Measurements from ENCODE around the gene KCNK10. TPM values are rescaled to one million over a fixed set of nuclear protein-coding genes. Genes with fewer than 3 reads are reported as not detected.

KCNK10 gene
- total and polyA plus RNA-seq, 4 donors: 0.01 TPM; not detected in 3

DNA sequence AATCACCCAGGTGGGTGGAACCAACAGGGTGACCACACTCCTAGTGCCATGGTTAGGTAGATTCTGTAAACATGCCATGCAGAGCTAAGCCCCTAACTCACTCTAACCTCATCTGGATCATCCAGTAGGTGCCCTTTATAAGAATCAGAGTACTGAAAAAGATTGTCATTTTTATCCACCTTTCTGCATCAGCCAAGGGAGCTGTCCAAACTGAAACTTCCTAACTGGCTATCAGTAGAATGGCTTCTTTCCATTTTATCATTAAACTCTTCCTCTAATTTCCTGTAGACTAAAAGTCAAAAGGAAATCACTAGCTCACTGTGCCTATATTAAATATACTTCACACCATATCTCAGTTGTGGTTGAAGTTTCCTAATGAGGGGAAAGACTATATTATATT, 6.5 kb downstream of the KCNK10 start:
- no peak overlapping the region for H3K27ac ChIP-seq (ENCODE audit: low read depth in 1 of 2, low read length in 1 of 2)
- ATAC-seq (ENCODE audit: insufficient read depth, low FRiP score): no peak
- no peaks in the 10 kb centered on the region for H3K4me1 ChIP-seq (ENCODE audit: control insufficient read depth in 5 of 5, insufficient read depth in 5 of 5, low read length in 5 of 5)
- TF ChIP-seq, protein P1, sequence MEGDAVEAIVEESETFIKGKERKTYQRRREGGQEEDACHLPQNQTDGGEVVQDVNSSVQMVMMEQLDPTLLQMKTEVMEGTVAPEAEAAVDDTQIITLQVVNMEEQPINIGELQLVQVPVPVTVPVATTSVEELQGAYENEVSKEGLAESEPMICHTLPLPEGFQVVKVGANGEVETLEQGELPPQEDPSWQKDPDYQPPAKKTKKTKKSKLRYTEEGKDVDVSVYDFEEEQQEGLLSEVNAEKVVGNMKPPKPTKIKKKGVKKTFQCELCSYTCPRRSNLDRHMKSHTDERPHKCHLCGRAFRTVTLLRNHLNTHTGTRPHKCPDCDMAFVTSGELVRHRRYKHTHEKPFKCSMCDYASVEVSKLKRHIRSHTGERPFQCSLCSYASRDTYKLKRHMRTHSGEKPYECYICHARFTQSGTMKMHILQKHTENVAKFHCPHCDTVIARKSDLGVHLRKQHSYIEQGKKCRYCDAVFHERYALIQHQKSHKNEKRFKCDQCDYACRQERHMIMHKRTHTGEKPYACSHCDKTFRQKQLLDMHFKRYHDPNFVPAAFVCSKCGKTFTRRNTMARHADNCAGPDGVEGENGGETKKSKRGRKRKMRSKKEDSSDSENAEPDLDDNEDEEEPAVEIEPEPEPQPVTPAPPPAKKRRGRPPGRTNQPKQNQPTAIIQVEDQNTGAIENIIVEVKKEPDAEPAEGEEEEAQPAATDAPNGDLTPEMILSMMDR (IDR thresholded peaks at IDR 0.05; ENCODE audit: control extremely low read depth, extremely low read depth): no peak
- no peaks in the 10 kb centered on the region for H3K36me3 ChIP-seq (ENCODE audit: control insufficient read depth in 4 of 4, insufficient read depth in 4 of 4, low read length in 4 of 4)
- no peak for DNase-seq
- H3K27me3 ChIP-seq (ENCODE audit: control insufficient read depth in 3 of 3, insufficient read depth in 3 of 3, low read length in 2 of 3): peaks cover 0 to 38% (median 16%) of the 10 kb centered on the region in 3 donors
- H3K9me3 ChIP-seq (ENCODE audit: control insufficient read depth in 4 of 4, insufficient read depth in 3 of 4, low read length in 3 of 4): peaks cover 0 to 4% (median 0%) of the 10 kb centered on the region in 4 donors
- no peak overlapping the region for H3K4me3 ChIP-seq
- no peak overlapping the region for H3K9ac ChIP-seq (ENCODE audit: insufficient read depth in 1 of 2, low read length in 2 of 2)

DNA sequence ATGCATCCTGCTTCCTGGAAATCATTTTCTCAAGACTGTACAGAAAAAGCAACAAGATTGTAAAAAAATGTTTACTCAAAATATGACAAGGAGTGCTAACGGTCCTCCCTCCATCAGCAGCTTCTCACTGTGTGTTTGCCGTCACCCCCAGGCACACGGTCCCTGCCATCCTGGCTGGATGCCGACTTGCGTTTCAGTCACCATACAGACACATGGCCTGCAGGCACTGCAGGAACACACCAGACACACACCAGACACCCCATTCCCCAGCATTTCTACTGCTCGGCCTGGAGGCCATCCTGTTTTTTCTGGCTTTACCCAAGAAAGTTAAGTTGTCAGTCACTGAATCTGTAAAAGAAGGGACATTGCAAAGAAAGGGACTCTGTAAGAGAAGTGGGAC, 10.8 kb downstream of the KCNK10 start:
- TF ChIP-seq, protein P1 (IDR thresholded peaks at IDR 0.05; ENCODE audit: control extremely low read depth, extremely low read depth): no peak
- DNase-seq: no peak

DNA sequence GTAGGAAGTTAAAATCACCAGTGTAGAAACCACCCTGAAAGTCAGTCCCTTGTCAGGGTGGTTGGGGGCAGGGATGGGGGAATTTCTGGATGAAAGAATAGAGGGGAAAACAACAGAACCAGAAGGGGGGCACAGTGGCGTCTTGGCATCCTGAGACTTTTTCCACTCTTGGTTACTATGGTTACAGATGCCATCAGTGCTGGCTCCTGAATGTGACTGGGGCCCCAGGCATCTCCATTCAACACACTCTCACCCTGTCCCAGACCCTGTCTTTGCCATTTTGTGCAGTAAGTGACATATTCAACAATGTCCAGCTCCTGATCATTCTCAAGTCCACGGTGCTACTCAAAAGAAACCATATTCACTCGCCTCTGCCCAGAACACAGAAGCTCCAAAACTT, 11.3 kb downstream of the KCNK10 start:
- TF ChIP-seq, protein P1 (IDR thresholded peaks at IDR 0.05; ENCODE audit: control extremely low read depth, extremely low read depth): no peak
- DNase-seq (no peak), ATAC-seq (ENCODE audit: insufficient read depth, low FRiP score) (no peak)
- WGBS, 2 donors: 74 to 84% methylated on average over 3 of the region's 3 CpGs
- H3K4me3 ChIP-seq: no peak overlapping the region
- H3K27ac ChIP-seq (ENCODE audit: low read depth in 1 of 2, low read length in 1 of 2): no peak overlapping the region
- peaks cover 0 to 3% (median 2%) of the 10 kb centered on the region in 3 donors for H3K27me3 ChIP-seq (ENCODE audit: control insufficient read depth in 3 of 3, insufficient read depth in 3 of 3, low read length in 2 of 3)
- no peaks in the 10 kb centered on the region for H3K36me3 ChIP-seq (ENCODE audit: control insufficient read depth in 4 of 4, insufficient read depth in 4 of 4, low read length in 4 of 4)
- no peak overlapping the region for H3K9ac ChIP-seq (ENCODE audit: insufficient read depth in 1 of 2, low read length in 2 of 2)
- H3K9me3 ChIP-seq (ENCODE audit: control insufficient read depth in 4 of 4, insufficient read depth in 3 of 4, low read length in 3 of 4): peaks cover 0 to 3% (median 1%) of the 10 kb centered on the region in 4 donors
- H3K4me1 ChIP-seq (ENCODE audit: control insufficient read depth in 5 of 5, insufficient read depth in 5 of 5, low read length in 5 of 5): no peaks in the 10 kb centered on the region

More for the DNA sequence above, 10.8 kb downstream of the KCNK10 start:
- Histone ChIP-seq H3K27ac (ENCODE audit: low read depth in 1 of 2, low read length in 1 of 2) (no peak overlapping the region), H3K9ac (ENCODE audit: insufficient read depth in 1 of 2, low read length in 2 of 2) (no peak overlapping the region), H3K36me3 (ENCODE audit: control insufficient read depth in 4 of 4, insufficient read depth in 4 of 4, low read length in 4 of 4) (no peaks in the 10 kb centered on the region), H3K27me3 (ENCODE audit: control insufficient read depth in 3 of 3, insufficient read depth in 3 of 3, low read length in 2 of 3) (peaks cover 0 to 6% (median 2%) of the 10 kb centered on the region in 3 donors), H3K9me3 (ENCODE audit: control insufficient read depth in 4 of 4, insufficient read depth in 3 of 4, low read length in 3 of 4) (peaks cover 0 to 3% (median 1%) of the 10 kb centered on the region in 4 donors), H3K4me3 (no peak overlapping the region), H3K4me1 (ENCODE audit: control insufficient read depth in 5 of 5, insufficient read depth in 5 of 5, low read length in 5 of 5) (no peaks in the 10 kb centered on the region)
- 83 to 84% methylated on average over 6 of the region's 6 CpGs for WGBS, 2 donors
- no peak for ATAC-seq (ENCODE audit: insufficient read depth, low FRiP score)

DNA sequence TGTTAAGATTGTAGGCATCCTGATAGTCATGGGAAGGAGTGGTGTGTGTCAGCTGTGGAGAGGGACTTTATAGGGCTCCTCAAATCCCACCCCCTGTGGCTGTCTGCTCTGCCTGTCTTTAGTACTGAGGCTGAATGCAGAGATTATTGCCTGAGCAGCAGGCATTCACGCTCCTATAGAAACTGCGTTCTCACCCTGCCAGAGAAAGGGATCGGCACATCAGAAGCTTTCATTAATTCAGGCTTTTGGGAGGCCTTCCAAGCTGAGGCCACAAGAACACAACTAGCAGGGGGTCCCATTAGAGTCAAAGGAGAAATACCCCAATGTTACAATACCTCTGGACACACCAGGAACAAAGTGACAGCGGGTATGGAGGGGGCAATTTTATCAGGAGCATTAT, 12.6 kb downstream of the KCNK10 start:
- H3K36me3 ChIP-seq (ENCODE audit: control insufficient read depth in 4 of 4, insufficient read depth in 4 of 4, low read length in 4 of 4): no peaks in the 10 kb centered on the region
- H3K27ac ChIP-seq (ENCODE audit: low read depth in 1 of 2, low read length in 1 of 2): no peak overlapping the region
- no peak for DNase-seq
- no peak for ATAC-seq (ENCODE audit: insufficient read depth, low FRiP score)
- H3K4me1 ChIP-seq (ENCODE audit: control insufficient read depth in 5 of 5, insufficient read depth in 5 of 5, low read length in 5 of 5): no peaks in the 10 kb centered on the region
- no peak overlapping the region for H3K4me3 ChIP-seq
- H3K27me3 ChIP-seq (ENCODE audit: control insufficient read depth in 3 of 3, insufficient read depth in 3 of 3, low read length in 2 of 3): peaks cover 0 to 2% (median 2%) of the 10 kb centered on the region in 3 donors
- WGBS, 2 donors: 56 to 60% methylated on average over 4 of the region's 4 CpGs
- no peak overlapping the region for H3K9ac ChIP-seq (ENCODE audit: insufficient read depth in 1 of 2, low read length in 2 of 2)
- H3K9me3 ChIP-seq (ENCODE audit: control insufficient read depth in 4 of 4, insufficient read depth in 3 of 4, low read length in 3 of 4): peaks cover 0 to 3% (median 1%) of the 10 kb centered on the region in 4 donors
- TF ChIP-seq, protein P1 (IDR thresholded peaks at IDR 0.05; ENCODE audit: control extremely low read depth, extremely low read depth): no peak
